GM18517 (cell line): Measurements from ENCODE around the gene CD300LD.
"Not testable (repeated sequence)": the region's sequence is repeated elsewhere in the genome, so short reads cannot be mapped to it uniquely, and the experiment has no call there.

Experiments used
- ATAC-seq: cut with Tn5 transposase; IDR thresholded peaks from one replicate; pipeline ENCODE4 v1.9.1; 2021; ENCODE audit warnings: mild to moderate bottlenecking, moderate library complexity; ENCODE audit not compliant: unreplicated experiment

The CD300LD gene

DNA sequence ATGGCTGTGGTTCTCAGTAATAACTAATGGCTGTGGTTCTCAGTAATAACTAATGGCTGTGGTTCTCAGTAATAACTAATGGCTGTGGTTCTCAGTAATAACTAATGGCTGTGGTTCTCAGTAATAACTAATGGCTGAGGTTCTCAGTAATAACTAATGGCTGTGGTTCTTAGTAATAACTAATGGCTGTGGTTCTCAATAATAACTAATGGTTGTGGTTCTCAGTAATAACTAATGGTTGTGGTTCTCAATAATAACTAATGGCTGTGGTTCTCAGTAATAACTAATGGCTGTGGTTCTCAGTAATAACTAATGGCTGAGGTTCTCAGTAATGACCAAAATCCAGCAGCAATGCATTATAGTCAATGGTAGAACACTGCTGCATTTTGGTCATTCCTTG lies 18.4 kb downstream of the CD300LD start:
- not testable (repeated sequence) for ATAC-seq

DNA sequence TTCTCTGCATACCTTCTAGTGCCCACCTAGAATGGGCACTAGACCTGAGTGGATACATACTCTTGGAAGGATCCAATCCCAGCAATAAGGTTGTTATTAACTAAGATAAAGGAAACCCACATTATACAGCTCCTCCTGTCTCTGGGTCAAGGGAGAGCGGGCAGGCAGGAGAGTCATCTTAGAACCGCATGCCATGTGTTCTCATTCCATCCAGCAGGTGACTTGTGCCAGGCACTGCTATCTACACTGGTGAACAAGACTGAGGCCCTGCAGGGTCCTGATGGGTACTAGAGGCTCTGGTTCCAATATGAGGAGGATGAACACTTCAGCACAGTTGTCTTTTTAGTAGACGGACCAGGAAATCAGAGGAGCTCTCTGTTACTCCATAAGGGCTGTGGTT lies 18.9 kb downstream of the CD300LD start:
- no peak for ATAC-seq

DNA sequence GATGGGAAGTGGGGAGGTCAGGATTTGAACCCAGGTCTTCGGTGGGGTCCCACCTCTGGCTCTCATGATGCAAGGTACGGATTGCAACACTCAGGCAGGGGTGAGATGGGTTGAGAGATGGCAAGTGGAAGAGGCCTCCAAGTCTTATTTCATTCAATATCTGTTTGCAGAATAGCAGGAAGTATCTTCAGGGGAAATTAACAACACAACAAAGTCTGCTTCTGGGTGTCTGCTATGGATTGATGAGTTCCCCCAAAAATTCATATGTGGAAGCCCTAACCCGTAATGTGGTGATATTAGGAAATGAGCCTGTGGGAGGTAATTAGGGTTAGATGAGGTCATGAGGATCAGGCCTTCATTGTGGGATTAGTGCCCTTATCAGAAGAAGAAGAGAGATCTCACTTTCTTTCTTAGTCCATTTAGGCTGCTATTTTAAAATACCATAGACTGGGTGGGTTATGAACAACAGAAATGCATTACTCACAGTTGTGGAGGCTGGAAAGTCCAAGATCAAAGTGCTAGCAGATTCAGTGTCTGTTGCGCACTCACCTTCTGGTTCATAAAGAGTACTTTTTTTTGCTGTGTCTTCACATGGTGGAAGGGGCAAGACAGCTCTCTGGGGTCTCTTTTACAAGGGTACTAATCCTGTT lies 20.3 kb downstream of the CD300LD start:
- ATAC-seq = no peak

DNA sequence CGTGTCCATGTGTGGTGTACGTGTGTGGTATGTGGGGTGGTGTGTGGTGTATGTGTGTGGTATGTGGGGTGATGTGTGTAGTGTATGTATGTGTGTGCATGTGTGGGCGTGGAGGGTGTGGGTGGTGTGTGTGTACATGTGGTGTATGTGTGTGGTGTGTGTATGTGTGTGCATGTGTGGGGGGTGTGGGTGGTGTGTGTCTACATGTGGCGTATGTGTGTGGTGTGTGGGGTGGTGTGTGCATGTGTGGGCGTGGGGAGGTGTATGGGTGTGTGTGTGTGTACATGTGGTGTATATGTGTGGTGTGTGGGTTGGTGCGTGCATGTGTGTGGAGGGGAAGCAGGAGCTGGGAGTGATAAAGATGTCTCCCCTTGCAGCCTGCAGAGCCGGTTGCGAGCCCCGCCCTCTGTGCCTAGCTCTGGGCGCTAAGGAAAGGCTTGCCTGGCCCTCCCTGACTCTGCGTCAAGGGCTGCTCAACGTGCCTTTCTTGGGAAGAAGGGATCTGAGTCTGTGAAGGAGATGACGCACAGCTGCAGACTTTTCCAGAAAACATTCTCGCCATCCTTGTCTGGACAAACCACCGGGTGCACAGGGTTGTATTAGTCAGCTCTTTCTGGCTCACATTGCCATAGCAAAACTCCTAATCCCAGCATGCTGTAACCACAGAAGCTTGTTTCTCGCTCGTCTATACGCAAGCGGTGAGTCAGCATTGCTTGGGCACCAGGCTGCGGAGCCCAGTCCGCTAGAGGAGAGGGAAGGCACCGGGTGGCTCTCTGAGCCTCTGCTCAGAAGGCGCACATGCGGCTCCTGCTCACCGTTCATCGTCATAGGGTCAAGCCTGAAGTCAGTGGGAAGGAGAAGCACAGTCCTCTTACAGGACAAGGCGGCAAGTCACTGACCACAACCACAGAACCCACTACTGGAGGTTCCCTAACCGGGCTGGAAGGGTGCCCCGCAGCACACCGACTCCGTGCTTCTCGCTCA lies 22.8 kb downstream of the CD300LD start:
- no peak for ATAC-seq

DNA sequence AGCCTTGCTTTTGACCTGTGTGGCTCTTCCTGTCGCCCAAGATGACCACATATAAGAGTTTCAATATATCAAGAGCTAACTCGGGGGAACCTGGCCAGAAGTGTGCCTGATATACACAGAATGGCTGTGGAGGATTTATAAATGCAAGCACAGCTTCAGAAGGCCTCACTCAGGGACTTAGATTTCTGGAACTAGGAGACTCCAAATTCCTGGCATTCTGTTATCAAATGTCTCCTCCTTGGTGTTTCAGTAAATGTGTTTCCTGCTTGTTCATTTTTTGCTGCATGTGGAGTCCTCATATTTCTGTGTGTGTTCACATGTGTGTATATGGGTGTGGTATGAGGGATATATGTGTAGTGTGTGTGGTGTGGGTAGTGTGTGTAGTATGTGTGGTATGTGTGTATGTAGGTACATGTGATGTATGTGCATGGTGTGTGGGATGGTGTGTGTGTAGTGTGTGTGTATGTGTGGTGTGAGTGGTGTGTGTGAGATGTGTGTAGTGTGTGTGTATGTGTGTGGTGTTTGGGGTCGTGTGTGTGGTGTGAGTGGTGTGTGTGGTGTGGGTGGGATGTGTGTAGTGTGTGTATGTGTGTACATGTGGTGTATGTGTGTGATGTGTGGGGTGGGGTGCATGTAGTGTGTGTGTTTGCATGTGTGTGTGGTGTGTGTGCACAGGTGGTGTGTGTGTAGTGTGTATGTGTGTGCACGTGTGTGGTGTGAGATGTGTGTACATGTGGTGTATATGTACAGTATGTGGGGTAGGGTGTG lies 23.8 kb downstream of the CD300LD start:
- no peak for ATAC-seq

DNA sequence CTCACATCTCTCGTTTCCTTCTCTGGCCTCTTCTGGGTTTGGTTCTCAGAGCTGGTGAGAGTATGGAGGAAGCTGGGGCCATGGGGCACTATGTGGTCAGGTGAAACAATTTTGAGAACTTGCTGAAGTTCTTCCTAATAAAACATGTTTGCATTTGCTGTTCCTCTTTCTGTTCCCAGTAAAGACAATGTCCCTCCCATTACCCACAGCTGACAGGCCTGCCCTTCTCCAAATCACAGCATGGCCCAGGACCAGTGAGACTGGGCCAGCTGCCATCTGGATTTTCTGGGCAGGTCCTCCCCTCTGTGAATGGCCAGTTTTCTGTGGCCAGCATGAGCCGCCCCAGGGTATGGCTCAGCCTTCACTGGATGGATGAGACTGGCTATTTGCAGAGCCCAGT lies 24.7 kb downstream of the CD300LD start, which contains the start of gene CD300H:
TSS of gene CD300H (minus strand) at position 113 of the 400 bp plus-strand sequence.
- no peak for ATAC-seq

DNA sequence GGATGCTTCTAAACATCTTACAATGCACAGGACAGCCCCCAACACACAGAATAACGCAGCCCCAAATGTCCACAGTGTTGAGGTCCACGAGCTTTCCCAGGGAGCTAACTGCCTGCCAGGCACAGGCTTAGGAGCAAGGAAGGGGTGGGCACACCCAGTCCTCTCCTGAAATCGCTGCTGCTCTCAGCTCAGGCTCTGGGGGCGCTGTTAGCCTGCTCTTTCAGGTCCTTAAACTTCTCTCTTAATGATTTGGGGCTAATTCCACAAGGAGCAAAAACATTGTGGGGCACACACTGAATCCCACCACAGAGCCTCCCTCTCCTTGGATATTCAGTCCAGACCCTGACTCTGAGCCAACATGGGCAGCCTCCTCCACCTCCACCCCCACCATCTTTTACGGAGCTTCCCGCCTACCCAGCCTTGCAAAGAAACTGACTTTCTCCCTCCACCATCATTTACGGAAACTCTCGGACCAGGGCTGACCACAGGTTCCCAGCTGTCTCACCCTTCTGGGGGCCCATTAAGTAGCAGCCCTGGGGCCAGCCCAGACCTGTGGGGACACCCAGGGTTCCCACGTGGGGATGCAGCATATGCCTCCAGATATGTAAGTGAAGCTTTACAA lies 25.8 kb downstream of the CD300LD start:
- no peak for ATAC-seq

DNA sequence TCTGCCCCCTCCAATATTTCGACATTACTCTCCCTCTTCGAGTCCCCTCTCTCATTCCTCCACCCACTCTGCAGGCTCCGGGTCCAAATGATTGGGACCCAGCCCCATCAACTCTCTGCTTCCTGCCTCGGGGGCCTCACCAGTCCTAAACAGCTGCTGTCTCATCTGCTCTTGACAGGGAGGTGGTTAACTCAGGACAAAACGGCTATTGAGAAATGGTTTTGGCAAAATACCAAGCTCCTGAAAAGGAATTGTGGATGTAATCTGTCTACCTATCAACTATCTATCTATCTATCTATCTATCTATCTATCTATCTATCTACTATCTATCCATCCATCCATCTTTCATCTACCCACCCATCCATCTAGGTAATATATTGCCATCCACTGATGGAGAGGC lies 27.0 kb downstream of the CD300LD start:
- no peak for ATAC-seq

DNA sequence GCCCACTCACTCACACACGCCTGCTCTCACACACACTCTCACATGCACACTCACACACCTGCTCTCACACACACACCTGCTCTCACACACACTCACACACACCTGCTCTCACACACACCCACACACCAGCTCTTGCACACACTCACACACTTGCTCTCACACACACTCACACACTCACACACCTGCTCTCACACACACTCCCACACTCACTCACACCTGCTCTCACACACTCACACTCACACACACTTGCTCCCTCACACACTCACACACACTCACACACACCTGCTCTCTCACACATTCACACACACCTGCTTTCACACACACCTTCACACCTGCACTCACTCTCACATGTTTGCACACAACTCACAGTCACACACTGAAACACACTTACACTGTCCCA lies 28.7 kb downstream of the CD300LD start:
- no peak for ATAC-seq

DNA sequence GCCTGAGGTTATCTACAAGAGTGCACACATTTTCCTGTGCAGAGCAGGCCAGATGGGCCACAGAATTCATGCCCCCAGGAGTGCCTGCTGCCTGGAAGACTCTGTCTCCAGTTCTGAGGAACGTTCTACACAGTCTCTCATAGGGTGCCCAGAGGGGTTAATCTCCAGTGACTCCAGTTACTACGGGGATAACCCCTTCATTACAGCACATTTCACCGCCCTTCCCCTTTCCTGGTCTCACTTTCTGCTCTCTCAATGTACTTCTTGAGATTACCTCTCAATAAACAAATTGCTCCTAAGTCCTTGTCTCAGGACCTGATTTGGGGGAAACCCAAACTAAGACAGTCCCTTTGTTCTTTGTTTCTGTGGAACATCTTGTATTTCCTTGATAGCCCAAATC lies 30.5 kb downstream of the CD300LD start:
- no peak for ATAC-seq

DNA sequence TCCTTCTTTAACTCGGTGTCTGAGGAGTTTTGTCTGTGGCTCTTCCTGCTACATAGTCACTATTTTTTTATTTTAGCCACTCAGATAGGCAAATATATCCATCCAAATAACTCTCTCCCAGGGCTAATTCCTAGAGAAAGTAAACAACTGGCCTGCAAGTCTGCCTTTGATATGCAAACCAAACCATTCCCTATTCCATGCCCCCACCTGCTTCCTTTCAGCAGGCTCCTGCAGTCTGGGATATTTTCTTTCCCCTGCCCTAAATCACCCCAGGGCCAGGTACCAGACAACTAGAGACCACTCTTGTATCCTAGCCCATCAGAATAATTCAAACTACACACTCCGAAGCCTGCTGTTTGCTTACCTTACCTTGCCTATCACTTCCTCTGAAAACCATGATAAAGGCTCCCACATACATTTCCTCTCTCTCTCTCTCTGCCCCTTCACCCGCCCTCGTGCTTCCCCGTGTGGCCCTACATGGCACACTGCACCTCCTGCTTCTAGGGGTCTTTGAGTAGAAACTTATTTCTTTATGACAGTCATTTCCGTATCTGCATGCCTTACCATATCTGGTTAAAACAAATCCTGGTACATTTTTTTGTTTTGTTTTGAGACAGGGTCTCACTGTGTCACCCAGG lies 33.1 kb downstream of the CD300LD start:
- ATAC-seq = no peak

DNA sequence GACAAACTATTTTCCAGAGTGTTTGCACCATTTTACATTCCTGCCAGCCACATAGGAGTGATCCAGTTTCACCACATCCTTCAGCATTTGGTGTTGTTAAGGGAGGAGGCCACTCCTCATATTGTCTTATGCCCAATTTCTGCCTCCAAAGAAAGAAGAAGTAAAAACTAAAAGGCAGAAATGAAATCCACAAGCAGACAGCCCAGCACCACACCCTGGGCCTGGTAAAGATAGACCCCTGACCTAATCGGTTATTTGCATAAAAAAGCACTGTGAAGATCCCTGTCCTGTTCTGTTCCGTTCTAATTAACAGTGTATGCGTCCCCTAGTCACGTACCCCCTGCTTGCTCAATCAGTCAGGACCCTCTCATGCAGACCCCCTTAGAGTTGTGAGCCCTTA lies 33.7 kb downstream of the CD300LD start:
- ATAC-seq = not testable (repeated sequence)

DNA sequence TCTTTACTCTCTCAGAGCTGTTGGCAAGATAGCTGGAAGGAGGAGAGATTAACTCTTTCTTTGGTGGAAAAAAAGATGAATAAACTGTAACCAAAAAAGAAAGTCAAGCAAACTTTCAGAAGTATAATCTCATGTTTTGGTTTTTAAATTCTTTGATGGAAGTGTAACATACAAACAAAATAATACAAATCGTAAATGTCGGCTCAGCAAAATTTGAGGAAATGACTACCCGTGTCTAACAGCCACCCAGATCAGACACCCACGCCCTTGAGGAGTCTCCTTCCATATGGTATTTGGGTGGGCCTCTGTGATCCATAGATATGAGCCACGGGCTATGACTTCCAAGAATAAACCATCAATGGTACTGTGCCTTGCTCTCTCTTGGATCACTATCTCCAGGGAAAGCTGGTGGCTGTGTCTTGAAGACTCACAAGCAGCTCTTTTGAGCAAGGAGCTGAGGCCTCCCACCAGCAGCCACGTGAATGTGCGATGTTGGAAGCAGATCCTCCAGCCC lies 36.6 kb downstream of the CD300LD start:
- no peak for ATAC-seq

DNA sequence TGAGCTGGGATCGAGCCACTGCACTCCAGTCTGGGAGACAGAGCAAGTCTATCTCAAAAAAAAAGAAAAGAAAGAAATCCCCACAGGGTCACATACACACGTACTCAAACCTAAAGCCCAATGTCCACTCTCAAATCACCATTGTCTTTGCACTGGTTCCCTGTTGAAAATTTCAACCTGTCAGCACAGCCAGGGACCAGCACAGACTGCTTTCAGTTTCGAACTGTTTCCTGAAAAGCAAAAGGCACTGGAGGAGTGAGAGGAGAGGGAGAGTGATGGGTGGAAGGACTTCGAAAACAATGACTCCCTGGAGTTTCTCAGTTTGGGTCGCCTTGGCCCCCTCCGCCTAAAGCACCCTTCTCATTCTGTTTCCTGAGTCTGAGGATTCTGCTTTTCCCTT lies 37.2 kb downstream of the CD300LD start:
- ATAC-seq = no peak

DNA sequence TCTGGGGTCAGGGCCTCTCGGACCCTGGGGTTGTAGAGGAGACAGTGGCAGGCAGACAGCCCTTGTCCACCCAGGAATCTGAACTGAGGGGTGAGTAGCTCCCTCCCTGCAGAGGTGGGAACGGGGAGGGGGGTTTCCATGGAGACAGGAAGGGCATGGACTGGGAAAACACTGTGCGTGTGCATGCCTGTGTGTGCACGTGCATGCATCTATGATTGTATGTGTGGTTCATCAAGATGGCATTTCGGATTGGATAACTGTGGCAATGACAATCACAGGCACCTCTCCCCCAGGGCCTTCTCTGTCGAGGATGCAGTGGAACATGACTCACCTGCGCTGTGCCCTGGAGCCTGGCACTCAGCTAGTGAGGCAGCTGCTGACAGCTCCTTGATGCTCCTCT lies 40.0 kb downstream of the CD300LD start:
- ATAC-seq = no peak

DNA sequence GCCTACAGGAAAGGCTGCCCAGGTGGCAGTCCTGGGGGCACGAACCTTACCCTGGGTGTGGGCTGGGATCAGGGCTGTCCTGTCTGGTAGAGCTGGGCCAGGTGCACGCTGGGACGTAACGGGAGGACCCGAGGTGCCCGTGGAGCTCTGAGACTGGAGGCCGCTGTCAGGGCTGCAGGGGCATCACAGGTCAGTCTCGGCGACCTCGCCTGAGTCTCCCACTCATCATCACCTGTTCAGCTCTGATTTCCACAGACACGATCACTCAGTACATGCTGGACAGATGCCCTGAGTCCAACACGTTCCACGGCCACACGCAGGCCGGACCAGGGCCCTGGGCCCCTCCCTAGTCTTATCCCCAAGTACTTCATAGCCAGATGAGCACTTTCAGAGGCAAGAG lies 41.5 kb downstream of the CD300LD start:
- no peak for ATAC-seq

DNA sequence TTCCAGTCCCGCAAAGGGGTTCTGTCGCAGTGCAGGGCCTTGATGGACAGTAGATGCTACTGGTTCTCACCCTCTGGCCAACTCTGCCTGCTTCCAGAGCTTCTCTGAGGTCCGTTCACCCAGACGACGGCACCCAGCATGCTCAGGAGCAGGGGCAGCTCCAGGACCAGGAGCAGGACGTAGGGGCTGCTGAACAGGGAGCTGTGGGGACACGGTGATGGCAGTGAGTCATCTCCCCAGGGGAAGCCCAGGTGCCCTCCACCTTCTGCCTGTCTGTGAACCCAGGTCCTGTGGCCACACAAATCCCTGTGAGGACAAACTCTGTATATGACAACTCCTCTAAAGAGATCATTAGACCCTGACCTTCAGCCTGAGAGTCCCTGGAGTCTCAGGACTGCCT lies 42.7 kb downstream of the CD300LD start:
- no peak for ATAC-seq

DNA sequence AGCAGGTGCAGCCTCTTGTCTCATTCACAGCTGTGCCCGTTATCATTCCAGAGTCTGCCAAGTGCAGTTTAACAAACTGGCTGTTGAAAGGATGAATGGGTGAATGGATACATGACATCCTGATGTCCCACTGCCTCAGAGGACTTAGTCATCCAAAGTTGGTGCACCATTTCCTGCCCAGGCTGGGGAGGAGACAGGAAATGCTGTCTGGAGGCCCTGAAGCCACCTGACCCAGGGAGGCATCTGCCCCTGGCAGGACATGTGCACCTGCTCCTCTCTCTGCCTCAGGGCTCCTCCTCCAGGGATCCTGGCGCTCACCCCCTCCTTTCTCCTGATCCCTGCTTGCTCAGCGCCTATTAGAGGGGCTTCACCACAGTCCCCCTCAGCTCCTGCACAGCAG lies 44.3 kb downstream of the CD300LD start:
- no peak for ATAC-seq

DNA sequence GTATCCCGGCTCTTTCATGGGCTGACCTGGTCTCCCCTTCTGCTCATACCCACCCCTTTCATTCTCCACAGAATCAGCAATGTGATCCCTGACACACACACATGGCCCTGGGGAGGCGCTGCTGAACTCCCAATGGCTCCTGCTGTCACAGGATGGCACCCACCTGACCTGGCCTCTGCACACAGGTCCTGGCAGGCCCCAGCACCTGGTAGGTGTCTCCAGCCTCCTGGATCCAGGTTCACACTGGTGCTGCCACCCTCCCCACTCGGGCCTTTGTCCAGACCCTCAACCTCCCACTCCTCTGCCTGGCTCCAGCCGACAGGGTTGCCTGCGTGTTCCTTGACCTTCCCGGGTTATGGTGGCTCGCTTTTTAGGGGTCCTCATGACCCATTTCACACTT lies 44.8 kb downstream of the CD300LD start:
- ATAC-seq = no peak

DNA sequence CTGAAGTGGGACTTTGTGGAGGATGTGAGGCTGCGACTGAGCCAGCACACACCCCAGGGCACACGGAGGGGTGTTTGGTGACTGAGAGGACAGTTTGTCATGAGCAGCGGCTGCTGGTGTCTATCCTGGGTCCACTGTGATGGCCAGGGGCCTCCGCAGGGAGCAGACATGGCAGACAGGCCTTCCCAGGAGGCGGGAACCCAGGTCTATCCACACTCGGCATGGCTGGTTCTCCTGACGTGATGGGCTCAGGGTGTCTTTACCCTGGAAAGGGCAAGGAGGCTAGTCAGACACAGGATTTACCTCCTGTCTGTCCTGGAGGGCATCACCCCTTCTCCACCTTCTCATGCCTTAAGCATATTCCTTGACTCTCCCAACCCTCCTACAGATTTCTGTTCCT lies 45.5 kb downstream of the CD300LD start:
- no peak for ATAC-seq
